A204.1 (cell line): Measurements from ENCODE around the gene XPO6.

Experiments used
- FAIRE-seq: peaks from 2 replicates; lab custom pipeline; 2012; peaks lifted over from hg19 to GRCh38; lab: Jason Lieb, UNC

Gene XPO6

GRCh38 chr16:28110074-28110473 lies 101.7 kb downstream of the XPO6 start:
- no peak for FAIRE-seq

GRCh38 chr16:28108590-28109247 lies 103.0 kb downstream of the XPO6 start:
- FAIRE-seq: no peak

GRCh38 chr16:28107232-28107631 lies 104.5 kb downstream of the XPO6 start:
- FAIRE-seq: no peak

GRCh38 chr16:28106467-28107215 lies 105.1 kb downstream of the XPO6 start:
- FAIRE-seq: no peak

- no peak for FAIRE-seq
Measured at GRCh38 chr16:28105954-28106353, 105.8 kb downstream of the XPO6 start.

GRCh38 chr16:28105297-28105696 lies 106.5 kb downstream of the XPO6 start:
- no peak for FAIRE-seq

- FAIRE-seq: no peak
Measured at GRCh38 chr16:28104404-28104803, 107.4 kb downstream of the XPO6 start.

GRCh38 chr16:28103516-28104170 lies 108.1 kb downstream of the XPO6 start:
- no peak for FAIRE-seq

GRCh38 chr16:28101533-28101890 lies 110.3 kb downstream of the XPO6 start:
- no peak for FAIRE-seq

GRCh38 chr16:28100810-28101532 lies 110.8 kb downstream of the XPO6 start:
- FAIRE-seq: no peak

GRCh38 chr16:28098959-28099945 lies 112.5 kb downstream of the XPO6 start:
- no peak for FAIRE-seq

- FAIRE-seq: no peak
Measured at GRCh38 chr16:28098171-28098958, 113.4 kb downstream of the XPO6 start.

- no peak for FAIRE-seq
Measured at GRCh38 chr16:28096983-28097899, 114.5 kb downstream of the XPO6 start.

GRCh38 chr16:28093385-28093725 lies 118.4 kb downstream of the XPO6 start:
- FAIRE-seq: no peak

- no peak for FAIRE-seq
Measured at GRCh38 chr16:28092721-28093384, 118.9 kb downstream of the XPO6 start.

- no peak for FAIRE-seq
Measured at GRCh38 chr16:28091656-28092055, 120.1 kb downstream of the XPO6 start.

- FAIRE-seq: no peak
Measured at GRCh38 chr16:28090646-28091377, 121.0 kb downstream of the XPO6 start.

GRCh38 chr16:28089992-28090365 lies 121.8 kb downstream of the XPO6 start:
- no peak for FAIRE-seq
